CD4-positive, alpha-beta T cell treated with Interleukin-15 for 1 hour (primary cell): ENCODE results near the gene TBC1D22A.
"Not testable (repeated sequence)": the region's sequence is repeated elsewhere in the genome, so short reads cannot be mapped to it uniquely, and the experiment has no call there.

Source experiments
- DNase-seq: peaks from one replicate; pipeline ENCODE4 v3.0.0-alpha.2; 2020

TBC1D22A gene

GRCh38 chr22:47166033-47166404 is 403.6 kb downstream of the TBC1D22A start:
- DNase-seq: peak; percentile 4

DNA sequence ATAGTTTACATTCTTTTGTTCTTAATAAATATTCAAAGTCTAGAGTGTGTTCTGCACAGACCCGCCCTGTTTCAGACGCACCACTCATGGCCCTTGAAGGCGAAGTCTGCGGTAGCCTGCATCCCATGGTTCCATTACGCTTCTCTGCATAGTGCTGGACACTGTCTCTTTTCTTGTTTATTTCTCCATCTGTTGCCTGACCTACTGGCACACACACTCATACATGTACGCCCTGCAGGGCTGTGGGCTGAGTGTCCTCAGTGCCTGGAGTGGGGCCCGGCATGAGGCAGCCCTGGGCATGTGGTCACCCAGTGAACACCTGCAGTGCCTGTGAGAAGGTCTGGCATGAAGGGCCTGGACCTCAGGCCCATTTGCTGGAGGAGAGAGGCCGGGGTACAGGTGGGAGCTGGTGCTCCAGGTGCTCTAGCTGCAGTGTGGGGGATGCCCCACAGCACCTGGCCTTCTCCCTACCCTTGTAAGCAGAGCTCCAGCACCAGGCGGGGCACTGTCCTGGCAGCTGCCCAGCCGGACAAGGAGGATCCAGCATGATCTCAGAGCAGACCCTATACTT is 404.1 kb downstream of the TBC1D22A start:
- DNase-seq: peak; percentile 5

- DNase-seq: peak; percentile 13
These were observed 404.6 kb downstream of the TBC1D22A start for GRCh38 chr22:47167056-47167455.

- not testable (repeated sequence) for DNase-seq
These were observed 405.5 kb downstream of the TBC1D22A start for GRCh38 chr22:47167921-47168320.

DNA sequence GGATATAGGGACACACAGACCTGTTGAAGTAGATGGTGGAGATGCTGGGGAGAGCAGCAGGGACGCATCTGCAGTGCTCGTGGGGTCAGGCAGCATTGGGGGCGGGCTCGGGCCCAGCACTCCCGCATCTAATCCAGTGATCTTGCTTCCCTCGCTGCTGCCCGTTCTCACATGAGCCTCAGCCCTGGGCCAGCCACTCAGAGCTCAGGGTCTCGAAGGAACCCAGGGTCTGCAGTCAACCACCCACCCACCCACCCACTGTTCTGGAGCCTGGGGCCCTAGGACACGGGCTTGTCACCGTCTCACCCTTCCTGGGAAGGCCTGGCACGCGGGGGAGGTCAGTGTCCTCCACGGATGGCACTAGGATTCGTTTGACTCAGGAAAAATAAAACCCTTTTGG is 406.0 kb downstream of the TBC1D22A start:
- DNase-seq: peak; percentile 16

DNA sequence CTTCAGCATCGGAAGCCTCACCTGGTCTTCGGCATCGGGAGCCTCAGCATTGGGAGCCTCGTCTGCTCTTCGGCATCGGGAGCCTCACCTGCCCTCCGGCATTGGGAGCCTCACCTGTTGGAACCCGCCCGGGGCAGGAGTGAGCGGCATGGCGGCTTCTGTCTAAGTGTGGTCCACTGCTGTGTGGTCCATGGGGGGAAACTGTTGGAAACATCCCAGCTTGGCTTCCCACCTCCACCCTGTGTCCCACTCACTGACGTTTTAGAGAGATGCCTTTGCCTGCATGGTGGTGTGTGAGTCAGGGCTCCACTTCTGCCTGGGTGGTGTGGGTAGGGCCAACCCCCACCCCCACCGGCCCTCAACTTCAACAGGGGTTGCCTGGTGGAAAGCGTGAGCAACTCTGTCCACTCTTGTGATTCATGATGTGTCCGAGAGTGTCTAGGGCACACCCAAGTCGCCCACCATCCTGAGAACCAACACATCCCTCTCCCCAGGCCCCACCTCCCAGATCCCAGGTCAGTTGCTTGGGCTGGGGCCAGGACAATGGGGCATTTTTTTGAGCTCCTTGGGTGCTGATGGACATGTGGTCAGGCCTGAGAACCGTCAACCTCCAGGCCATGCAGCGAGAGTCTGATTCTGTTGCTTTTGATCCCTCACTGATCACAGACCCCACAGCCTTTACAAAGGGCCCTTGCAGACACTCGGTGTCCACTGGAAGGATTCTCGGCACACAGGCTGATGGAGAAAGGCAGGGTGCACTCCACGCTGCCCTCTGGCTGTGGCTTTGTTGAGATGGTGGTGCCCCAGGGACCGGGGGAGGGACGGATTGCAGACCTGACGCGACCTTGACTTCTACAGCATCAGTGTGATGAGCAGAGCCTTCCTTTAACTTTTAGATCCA is 406.7 kb downstream of the TBC1D22A start:
- peak; percentile 14 for DNase-seq

GRCh38 chr22:47169801-47170140 is 407.3 kb downstream of the TBC1D22A start:
- DNase-seq: peak; percentile 7

- DNase-seq: peak; percentile 4
These were observed 408.3 kb downstream of the TBC1D22A start for GRCh38 chr22:47170511-47171440.

- DNase-seq: peak; percentile 12
These were observed 409.2 kb downstream of the TBC1D22A start for GRCh38 chr22:47171441-47172221.

DNA sequence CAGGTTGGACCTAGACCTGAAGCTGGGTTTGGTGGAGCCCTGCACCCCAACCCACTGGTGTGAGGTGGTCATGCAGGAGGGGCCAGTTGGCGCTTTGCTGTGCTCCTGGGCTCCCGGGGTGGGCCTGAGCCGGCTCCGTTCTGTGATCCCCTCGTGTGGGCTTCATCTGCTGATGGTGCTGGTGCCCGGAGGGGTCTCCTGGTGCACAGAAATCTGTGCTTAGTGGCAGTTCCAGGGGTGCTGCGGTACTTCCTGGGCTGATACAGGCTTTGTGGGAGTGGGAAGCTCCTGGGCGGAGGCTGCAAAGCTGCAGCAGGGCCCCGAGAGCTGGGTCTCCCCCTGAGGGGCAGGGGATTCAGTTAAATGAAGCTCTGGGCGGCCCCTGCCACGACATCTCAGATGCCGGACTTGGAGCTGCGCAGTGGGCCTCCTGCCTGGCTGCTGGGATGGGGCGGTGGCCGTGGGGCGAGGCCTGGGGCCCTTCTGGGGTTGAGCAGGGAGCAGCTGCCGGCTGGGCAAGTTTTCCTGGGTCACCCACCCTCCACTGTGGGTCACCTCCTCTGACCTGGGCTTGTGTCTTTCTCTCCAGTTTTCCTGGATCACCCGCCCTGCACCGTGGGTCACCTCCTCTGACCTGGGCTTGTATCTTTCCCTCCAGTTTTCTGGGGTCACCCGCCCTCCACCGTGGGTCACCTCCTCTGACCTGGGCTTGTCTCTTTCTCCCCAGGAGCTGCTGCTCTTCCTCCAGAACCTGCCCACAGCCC is 410.5 kb downstream of the TBC1D22A start:
- peak; percentile 6 for DNase-seq

DNA sequence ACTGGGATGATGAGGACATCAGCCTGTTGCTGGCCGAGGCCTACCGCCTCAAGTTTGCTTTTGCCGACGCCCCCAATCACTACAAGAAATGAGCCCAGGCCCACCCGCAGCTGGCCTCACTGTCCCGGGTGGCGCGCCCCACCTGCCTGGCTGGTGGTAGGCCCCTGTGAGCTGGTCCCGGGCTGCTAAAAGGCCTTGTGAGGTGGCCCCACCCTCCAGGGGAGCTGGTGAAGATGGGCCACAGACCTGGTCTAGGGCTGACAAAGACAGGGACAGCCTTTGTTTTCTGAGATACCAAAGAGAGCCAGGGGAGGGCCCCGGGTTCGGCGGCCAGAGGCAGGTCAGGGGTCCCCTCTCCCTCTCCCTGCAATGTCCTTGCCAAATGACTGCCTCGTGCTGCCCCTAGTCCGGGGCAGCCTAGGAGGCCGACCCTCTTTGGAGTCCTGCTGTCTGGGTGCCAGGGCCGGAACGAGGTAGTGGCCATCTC is 411.1 kb downstream of the TBC1D22A start:
- DNase-seq: peak; percentile 5

DNA sequence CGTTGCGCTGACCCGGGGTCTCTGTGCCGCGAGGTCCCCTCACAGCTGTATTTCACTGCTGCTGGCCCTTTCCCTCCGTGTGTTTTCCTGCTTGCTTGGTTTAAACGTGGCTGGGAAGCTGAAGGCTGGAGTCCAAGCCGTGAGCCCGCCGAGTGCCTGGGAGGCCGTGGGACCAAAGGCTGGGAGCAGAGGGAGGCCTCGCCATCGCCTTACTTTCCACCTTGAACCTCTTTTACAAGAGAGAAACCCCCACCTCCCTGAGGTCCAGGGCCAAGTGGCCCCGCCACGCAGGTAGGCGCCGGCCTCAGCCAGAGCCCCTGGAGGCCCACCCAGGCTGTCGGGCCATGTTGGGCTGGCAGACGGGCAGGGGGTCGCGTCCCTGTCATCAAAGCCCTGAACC is 411.6 kb downstream of the TBC1D22A start:
- no peak for DNase-seq

- DNase-seq: peak; percentile 14
These were observed 412.2 kb downstream of the TBC1D22A start for GRCh38 chr22:47174671-47175112.

- peak; percentile 14 for DNase-seq
These were observed 412.9 kb downstream of the TBC1D22A start for GRCh38 chr22:47175151-47176025.

DNA sequence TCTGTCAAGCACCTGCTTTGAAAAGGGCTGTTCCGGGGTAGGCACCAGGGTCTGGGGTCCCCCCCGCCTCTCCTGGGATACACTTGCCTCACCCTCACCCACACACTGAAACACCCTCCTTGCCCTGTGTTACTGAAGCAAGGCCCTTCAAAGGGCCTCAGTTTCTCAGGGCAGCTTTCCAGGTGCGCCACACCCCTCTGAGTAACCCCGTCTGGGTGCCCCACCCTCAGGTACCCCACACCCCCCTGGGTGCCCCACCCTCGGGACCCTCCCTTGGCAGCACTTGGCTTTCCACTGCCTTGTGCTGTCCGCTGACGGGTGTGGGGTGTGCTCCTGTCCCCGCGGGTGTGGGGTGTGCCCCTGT is 413.6 kb downstream of the TBC1D22A start:
- DNase-seq: peak; percentile 7

DNA sequence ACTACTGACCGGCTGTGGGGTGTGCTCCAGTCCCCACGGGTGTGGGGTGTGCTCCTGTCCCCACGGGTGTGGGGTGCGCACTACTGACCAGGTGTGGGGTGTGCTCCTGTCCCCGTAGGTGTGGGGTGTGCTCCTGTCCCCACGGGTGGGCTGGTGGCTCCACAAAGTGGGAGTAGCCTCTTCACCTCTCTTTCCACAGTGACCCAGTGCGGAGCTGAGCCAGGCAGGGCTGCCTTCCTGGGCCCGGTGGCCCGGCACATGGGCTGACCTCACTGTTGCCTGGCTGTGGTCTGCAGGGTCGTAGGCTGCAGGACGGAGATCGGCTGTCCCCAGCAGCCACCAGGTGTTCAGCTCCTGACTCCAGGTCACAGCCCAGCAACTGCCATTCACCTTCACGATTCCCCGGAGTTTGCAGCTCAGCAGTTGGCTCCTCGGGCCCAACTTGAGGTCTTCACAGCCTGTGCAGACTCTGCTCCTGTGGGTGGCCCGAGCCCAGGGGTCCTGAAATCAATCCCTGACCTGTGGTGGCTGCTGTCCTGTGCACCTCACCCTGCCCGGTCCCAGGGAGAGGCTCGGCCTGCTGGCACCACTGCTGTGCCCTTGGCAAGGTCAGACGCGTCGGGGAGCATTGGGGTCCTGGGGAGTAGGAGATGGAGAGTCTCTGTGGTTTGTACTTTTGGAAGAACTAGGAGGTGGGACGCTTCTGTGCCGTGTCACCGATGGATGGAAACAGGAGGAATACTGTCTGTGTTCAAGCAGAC is 414.3 kb downstream of the TBC1D22A start:
- peak; percentile 13 for DNase-seq

DNA sequence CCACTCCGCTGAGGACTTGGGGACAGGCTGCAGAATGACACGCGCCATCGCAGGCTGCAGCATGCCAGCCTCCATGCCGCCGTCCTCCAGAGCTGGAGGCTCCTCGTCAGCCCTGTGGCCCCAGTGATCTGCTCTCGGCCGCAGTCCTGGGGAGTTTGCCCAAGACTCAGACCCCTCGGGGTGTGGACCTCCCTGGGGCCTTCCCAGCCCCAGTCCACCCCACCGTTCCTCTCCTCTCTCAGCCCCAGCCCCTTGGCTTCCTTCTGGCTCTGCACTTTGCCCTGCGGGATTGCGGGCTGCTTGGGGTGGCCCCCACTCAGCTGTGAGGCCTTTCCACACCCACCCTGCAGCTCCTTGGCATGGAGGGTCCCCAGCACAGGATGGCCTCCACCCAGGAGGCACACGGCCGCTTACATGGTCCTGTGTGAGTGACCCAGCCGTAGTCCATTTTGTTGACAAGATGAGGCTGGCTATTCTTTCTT is 414.9 kb downstream of the TBC1D22A start:
- DNase-seq: peak; percentile 2

DNA sequence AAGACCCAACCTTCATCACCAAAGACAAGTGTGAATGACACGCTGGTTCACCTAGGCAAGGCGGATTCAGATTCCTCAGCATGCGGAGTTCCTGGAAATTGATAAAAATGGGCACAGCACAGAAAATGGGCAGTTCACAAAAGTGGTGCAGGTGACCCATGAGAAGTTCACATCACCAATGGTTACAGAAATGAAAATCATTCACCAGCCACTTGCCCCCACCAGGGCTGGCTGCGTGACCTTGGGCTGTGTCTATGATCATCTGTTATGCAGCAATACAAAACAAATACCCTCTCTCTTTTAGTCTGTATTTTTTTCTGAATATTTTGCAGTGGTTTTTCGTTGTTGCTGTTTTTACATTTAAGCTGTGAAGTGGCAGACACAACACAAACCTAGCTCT is 415.9 kb downstream of the TBC1D22A start:
- DNase-seq: peak; percentile 6

DNA sequence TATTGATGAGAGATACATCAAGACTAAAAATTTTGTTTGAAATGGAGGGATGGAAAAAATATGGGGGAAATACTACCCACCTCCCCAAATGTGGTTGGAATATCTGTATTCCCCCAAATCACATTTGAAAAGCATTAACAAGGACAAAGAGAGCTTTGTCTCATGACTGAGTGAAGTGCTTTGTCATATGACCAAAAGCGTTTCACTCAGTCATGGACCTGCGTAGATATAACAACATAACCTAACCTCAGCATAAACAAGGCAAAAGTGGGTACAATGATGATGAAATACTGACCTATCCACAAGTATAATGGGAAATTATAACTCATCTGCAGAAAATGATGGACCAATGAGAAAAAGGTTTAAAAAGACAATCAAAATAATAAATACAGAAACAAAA is 418.3 kb downstream of the TBC1D22A start:
- DNase-seq: no peak
